ENCODE measurements around the gene GPER1.

Gene GPER1

DNA sequence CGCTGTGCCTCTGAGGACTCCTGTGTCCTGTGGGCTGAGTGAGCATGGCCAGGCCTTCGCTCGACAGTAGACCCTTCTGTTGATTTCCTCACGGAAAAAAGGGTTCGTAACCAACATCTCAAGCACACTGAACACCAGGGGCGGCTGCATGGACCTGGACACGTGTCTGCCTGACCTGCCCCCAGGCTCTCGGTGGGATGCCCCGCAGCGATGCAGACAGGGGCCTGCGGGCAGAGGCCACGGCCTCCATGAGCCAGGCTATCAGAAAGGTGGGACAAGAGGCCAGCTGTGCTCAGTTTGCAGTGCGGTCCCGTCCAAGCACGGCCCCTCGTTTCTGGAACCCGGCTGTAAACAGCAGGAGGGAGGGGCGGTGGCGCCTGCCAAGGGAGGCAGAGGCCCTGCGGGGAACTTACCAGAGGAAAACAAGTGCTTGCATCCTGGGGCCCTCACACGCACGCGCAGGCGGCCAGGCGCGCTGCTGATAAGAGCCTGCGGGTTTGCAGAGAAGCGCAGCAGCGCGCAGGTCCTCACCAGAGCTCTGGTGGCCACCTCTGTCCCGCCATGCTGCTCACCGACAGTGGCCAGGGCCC is 33.0 kb upstream of the GPER1 start:
- no peak for DNase-seq (ENCODE audit: low read depth)
- H3K4me3 ChIP-seq (ENCODE audit: control insufficient read depth, low read depth, low read length) = no peak overlapping the region
- TF ChIP-seq, protein P1, sequence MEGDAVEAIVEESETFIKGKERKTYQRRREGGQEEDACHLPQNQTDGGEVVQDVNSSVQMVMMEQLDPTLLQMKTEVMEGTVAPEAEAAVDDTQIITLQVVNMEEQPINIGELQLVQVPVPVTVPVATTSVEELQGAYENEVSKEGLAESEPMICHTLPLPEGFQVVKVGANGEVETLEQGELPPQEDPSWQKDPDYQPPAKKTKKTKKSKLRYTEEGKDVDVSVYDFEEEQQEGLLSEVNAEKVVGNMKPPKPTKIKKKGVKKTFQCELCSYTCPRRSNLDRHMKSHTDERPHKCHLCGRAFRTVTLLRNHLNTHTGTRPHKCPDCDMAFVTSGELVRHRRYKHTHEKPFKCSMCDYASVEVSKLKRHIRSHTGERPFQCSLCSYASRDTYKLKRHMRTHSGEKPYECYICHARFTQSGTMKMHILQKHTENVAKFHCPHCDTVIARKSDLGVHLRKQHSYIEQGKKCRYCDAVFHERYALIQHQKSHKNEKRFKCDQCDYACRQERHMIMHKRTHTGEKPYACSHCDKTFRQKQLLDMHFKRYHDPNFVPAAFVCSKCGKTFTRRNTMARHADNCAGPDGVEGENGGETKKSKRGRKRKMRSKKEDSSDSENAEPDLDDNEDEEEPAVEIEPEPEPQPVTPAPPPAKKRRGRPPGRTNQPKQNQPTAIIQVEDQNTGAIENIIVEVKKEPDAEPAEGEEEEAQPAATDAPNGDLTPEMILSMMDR (IDR thresholded peaks at IDR 0.05; ENCODE audit: control insufficient read depth, insufficient read depth, low read depth, low read length, missing control alignments) = no peak

DNA sequence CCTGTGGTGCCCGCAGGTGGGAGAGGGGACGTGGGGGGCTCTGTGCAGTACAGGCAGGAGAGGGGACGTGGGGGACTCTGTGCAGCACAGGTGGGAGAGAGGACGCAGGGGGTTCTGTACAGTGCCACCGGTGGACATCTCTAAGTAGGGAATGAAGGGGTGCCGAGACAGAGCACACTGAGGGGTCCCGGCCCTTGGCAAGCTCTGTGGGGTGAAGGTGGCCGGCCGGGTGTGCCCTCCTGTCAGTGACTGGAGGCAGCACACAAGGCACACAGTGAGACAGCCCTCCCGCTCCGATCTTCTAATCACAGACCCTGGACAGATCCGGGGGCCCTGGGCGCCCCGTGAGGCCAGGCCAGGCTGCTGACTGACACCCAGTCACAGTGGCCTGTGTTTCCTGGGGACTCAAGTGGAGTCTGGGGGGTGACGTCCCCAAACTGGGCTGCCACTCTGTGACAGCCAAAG is 32.4 kb upstream of the GPER1 start:
- no peak for DNase-seq (ENCODE audit: low read depth)

DNA sequence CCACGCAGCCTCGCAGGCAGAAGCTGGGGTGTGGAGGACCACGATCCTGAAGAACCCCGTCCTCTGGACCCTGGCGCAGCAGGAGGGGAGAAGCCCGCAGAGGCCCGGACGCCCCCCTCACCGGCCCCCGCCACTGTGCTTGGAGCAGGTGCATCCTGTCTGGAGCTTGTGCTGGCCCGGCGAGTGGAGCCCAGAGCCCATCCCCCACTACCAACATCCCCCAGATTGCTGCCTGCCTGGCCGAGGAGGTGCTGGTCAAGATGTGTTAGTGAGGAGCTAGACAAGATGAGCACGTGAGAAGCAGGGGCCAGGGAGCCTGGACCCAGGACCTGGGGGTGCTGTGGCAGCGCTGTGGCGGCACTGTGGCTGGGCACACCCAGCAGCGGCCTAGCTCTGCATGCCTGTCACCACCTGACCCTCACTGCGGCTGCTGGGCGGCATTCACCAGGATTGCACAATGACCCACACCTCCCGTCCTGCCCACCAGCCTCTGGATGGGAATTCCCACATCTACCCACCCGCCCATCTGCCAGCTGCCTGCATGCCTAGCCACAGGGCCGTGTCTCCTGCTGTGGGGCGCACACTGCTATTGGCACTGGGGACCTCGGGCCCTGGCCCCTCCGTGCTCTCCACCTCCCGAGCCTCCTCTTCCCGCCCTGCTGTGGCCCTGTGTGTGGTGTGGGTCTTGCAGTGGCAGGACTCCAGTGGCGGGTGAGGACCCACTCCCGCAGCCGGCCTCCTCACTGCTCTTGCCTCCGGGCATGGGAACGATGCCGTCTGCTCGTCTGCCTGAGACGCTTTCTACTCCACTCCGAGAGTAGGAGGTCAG is 31.7 kb upstream of the GPER1 start:
- no peak for DNase-seq (ENCODE audit: low read depth)
- no peak overlapping the region for H3K4me3 ChIP-seq (ENCODE audit: control insufficient read depth, low read depth, low read length)
- TF ChIP-seq, protein P1 (IDR thresholded peaks at IDR 0.05; ENCODE audit: control insufficient read depth, insufficient read depth, low read depth, low read length, missing control alignments) = no peak

More for the DNA sequence above, 32.4 kb upstream of the GPER1 start:
- H3K4me3 ChIP-seq (ENCODE audit: control insufficient read depth, low read depth, low read length) = no peak overlapping the region
- TF ChIP-seq, protein P1 (IDR thresholded peaks at IDR 0.05; ENCODE audit: control insufficient read depth, insufficient read depth, low read depth, low read length, missing control alignments) = no peak

DNA sequence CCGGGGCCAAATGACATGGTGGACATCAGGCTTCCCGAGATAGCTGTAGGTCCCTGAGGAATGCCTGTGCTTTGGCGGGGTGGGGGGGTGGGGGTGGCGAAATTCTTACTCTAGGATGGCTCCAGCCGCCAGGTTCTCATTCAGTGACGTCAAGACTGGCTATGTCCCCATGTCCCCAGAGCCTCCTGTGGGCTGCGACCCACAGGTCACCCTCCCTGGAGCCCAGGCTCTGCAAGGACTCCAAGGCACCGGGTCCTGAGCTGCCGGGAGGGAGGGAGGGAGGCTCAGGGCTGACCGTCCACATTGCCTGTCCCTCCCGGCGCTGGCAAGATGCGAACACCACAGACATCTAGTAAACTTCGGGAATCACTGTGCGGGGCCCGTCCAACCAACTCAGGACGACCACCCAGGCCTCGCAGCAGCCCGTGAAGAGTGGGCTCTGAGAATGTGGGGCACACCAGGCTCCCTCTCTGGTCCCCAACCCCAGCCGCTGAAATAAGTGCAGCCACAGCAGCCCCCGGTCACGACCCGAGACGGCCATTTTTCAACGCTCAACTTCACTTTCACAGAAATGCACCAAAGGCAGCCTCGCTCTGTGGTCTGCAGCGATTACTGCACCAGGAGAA is 31.0 kb upstream of the GPER1 start:
- no peak overlapping the region for H3K4me3 ChIP-seq (ENCODE audit: control insufficient read depth, low read depth, low read length)
- TF ChIP-seq, protein P1 (IDR thresholded peaks at IDR 0.05; ENCODE audit: control insufficient read depth, insufficient read depth, low read depth, low read length, missing control alignments) = no peak
- DNase-seq (ENCODE audit: low read depth) = no peak

DNA sequence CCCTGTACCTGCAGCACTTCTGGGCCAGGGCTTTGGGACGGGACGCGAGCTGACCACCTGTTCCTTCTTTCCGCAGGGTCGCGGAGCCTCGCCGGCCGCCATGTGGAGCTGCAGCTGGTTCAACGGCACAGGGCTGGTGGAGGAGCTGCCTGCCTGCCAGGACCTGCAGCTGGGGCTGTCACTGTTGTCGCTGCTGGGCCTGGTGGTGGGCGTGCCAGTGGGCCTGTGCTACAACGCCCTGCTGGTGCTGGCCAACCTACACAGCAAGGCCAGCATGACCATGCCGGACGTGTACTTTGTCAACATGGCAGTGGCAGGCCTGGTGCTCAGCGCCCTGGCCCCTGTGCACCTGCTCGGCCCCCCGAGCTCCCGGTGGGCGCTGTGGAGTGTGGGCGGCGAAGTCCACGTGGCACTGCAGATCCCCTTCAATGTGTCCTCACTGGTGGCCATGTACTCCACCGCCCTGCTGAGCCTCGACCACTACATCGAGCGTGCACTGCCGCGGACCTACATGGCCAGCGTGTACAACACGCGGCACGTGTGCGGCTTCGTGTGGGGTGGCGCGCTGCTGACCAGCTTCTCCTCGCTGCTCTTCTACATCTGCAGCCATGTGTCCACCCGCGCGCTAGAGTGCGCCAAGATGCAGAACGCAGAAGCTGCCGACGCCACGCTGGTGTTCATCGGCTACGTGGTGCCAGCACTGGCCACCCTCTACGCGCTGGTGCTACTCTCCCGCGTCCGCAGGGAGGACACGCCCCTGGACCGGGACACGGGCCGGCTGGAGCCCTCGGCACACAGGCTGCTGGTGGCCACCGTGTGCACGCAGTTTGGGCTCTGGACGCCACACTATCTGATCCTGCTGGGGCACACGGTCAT is 30.3 kb upstream of the GPER1 start:
- H3K4me3 ChIP-seq (ENCODE audit: control insufficient read depth, low read depth, low read length) = no peak overlapping the region
- no peak for DNase-seq (ENCODE audit: low read depth)
- TF ChIP-seq, protein P1 (IDR thresholded peaks at IDR 0.05; ENCODE audit: control insufficient read depth, insufficient read depth, low read depth, low read length, missing control alignments) = no peak

DNA sequence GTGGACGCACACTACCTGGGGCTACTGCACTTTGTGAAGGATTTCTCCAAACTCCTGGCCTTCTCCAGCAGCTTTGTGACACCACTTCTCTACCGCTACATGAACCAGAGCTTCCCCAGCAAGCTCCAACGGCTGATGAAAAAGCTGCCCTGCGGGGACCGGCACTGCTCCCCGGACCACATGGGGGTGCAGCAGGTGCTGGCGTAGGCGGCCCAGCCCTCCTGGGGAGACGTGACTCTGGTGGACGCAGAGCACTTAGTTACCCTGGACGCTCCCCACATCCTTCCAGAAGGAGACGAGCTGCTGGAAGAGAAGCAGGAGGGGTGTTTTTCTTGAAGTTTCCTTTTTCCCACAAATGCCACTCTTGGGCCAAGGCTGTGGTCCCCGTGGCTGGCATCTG is 29.6 kb upstream of the GPER1 start:
- TF ChIP-seq, protein P1 (IDR thresholded peaks at IDR 0.05; ENCODE audit: control insufficient read depth, insufficient read depth, low read depth, low read length, missing control alignments) = no peak
- no peak for DNase-seq (ENCODE audit: low read depth)
- no peak overlapping the region for H3K4me3 ChIP-seq (ENCODE audit: control insufficient read depth, low read depth, low read length)

Data from AG09309 (cell line).